Adrenal gland (tissue), 12 donors: ENCODE data around the gene TRIML2. TPM values are rescaled to one million over a fixed set of nuclear protein-coding genes. Genes with fewer than 3 reads are reported as not detected.

Source experiments
- DNase-seq, 7 donors: peaks; one replicate each; pipeline ENCODE4 v3.0.0-alpha.2; 2019 to 2020
- H3K27ac ChIP-seq, 5 donors: fragments of 200-600 bp; sonication (generic) in 4 of 5; 1 replicate in 3 of 5; 2 replicates in 2 of 5; pipeline versions ENCODE4 v1.5.1 to v1.8.0; 2016 to 2020; ENCODE audit warnings: mild to moderate bottlenecking in 1 of 5
- H3K27me3 ChIP-seq: fragments of 200-600 bp; 2 replicates; pipeline ENCODE4 v1.8.0; 2021
- H3K36me3 ChIP-seq, 2 donors: fragments of 200-600 bp; replicated peaks in 1 of 2; 1 replicate in 1 of 2; 2 replicates in 1 of 2; pipeline versions ENCODE4 v1.5.1 to v1.8.0; 2018 to 2022
- H3K4me1 ChIP-seq, 2 donors: fragments of 200-600 bp; replicated peaks in 1 of 2; 1 replicate in 1 of 2; 2 replicates in 1 of 2; pipeline versions ENCODE4 v1.5.1 to v1.8.0; 2018 to 2021
- H3K4me3 ChIP-seq, 4 donors: fragments of 200-600 bp; sonication (generic) in 3 of 4; one replicate each; pipeline ENCODE4 v1.5.1; 2016 to 2018
- H3K9me3 ChIP-seq, 3 donors: fragments of 200-600 bp; sonication (generic) in 1 of 3; replicated peaks in 1 of 3; 1 replicate in 2 of 3; 2 replicates in 1 of 3; pipeline versions ENCODE4 v1.5.1 to v1.8.0; 2016 to 2021
- POLR2A ChIP-seq, 2 donors: fragments of 450-650 bp; IDR thresholded peaks; one replicate each; pipeline ENCODE4 v1.6.1; 2017; ENCODE audit warnings: antibody characterized with exemption in 2 of 2, mild to moderate bottlenecking in 2 of 2, moderate library complexity in 1 of 2
- WGBS, 4 donors: extraction: QIAGEN DNeasy Blood & Tissue Kit in 2 of 4; methylation state at CpG; one replicate each; pipeline versions ENCODE4 v1.1.5 to v1.1.7; 2013 to 2017; 5-methylcytosine and 5-hydroxymethylcytosine counted together
- intact Hi-C, 2 donors: fragments of 100-400 bp; cut with DNase I; formaldehyde crosslinking; loops; one replicate each; pipeline versions ENCODE4 v1.14.1 to v1.15.0; 2022 to 2023
- polyA plus RNA-seq, 3 donors: library from polyadenylated mRNA; stranded (reverse); fragments of 200-250 nt in 2 of 3; fragments of 350-450 nt in 1 of 3; fragmentation: Illumina TruSeq in 1 of 3; extraction: RNeasy Lipid Tissue Mini Kit (QIAGEN cat#74804) in 1 of 3; gene quantifications; one replicate each; pipeline ENCODE4 v1.2.3, GENCODE V29; 2013 to 2014
- total RNA-seq, 9 donors: library from RNA; depleted of rRNA in 4 of 9; stranded (reverse); fragments of >200 nt in 4 of 9; fragments of 120-200 nt in 1 of 9; fragmentation: NEBNext Ultra II Directional in 1 of 9; extraction: Animal tissue kit (Norgen Biotek cat#: 25700) in 1 of 9; gene quantifications; one replicate each; pipeline versions ENCODE4 v1.1.0 to v1.2.4, GENCODE V29; 2013 to 2023
- TF ChIP-seq, protein P1 (sequence below), 6 experiments: fragments of 450-650 bp in 4 of 6; fragments of 200-600 bp in 2 of 6; sonication (generic) in 1 of 6; IDR thresholded peaks; 1 replicate in 5 of 6; 2 replicates in 1 of 6; pipeline versions ENCODE4 v1.5.1 to v1.8.0; 2016 to 2021; ENCODE audit warnings: antibody characterized with exemption in 6 of 6, mild to moderate bottlenecking in 2 of 6, moderate library complexity in 1 of 6
- donor health status: healthy with polysubstance abuse.
- donor health status: Bipolar disorder and iron deficiency.
- donor health status: DM: yes; HTN: yes; CAD: no.
- donor health status: DM: no; HTN: no; CAD: no.
- donor health status: DM: no; HTN: no; CAD: no.
- donor health status: DM: yes; HTN: yes; CAD: no.

TRIML2 gene
- total and polyA plus RNA-seq, 12 donors, result 0.11 to 0.51 (median 0.18) TPM; not detected in 6

DNA sequence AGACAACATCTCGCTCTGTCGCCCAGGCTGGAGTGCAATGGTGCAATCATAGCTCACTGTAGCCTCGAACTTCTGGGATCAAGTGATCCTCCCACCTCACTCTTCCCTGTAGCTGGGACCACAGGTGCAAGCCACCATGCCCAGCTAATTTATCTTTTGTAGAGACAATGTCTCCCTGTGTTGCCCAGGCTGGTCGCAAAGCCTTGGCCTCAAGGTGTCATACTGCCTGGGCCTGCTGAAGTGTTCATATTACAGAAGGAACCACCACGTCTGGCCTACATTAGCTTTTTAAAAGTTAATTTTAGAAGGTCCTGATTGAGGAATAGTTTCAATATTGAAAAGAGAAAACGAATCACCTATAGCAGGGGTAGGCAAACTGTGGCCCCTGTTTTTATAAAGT lies 22.5 kb downstream of the TRIML2 start:
- no peak for DNase-seq
- Histone ChIP-seq H3K36me3 (no peaks in the 10 kb centered on the region), H3K9me3 (no peaks in the 10 kb centered on the region), H3K27ac (no peak overlapping the region), H3K4me3 (no peak overlapping the region), H3K4me1 (no peaks in the 10 kb centered on the region), H3K27me3 (no peaks in the 10 kb centered on the region)
- WGBS, 4 donors, result 74 to 90% (median 88%) methylated on average over 6 of the region's 6 CpGs
- TF ChIP-seq, protein P1, sequence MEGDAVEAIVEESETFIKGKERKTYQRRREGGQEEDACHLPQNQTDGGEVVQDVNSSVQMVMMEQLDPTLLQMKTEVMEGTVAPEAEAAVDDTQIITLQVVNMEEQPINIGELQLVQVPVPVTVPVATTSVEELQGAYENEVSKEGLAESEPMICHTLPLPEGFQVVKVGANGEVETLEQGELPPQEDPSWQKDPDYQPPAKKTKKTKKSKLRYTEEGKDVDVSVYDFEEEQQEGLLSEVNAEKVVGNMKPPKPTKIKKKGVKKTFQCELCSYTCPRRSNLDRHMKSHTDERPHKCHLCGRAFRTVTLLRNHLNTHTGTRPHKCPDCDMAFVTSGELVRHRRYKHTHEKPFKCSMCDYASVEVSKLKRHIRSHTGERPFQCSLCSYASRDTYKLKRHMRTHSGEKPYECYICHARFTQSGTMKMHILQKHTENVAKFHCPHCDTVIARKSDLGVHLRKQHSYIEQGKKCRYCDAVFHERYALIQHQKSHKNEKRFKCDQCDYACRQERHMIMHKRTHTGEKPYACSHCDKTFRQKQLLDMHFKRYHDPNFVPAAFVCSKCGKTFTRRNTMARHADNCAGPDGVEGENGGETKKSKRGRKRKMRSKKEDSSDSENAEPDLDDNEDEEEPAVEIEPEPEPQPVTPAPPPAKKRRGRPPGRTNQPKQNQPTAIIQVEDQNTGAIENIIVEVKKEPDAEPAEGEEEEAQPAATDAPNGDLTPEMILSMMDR (IDR thresholded peaks at IDR 0.05), result no peak
- no peak for TF ChIP-seq POLR2A (IDR thresholded peaks at IDR 0.05)
- intact Hi-C loops, result no loop called here

DNA sequence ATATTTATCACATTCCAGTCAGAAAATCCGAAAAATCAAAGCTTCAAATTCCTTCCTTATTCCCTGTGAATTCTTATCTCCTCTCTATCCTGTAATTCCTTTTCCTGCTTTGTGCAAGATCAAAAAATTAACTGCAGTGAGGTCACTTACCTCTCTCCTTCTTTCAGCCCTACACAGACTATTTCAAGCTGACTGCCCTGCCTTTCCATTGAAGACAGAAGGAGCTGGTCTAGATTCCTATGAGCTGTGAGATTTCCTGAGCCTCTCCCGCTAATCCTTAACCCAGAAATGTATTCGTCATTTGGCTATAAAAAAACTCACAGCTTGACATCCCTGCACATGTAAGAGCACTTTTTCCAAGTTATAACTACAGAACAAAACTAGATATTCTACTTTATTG lies 26.6 kb downstream of the TRIML2 start:
- Histone ChIP-seq H3K27me3 (no peaks in the 10 kb centered on the region), H3K4me3 (no peak overlapping the region), H3K36me3 (no peaks in the 10 kb centered on the region), H3K4me1 (no peaks in the 10 kb centered on the region), H3K27ac (no peak overlapping the region), H3K9me3 (no peaks in the 10 kb centered on the region)
- intact Hi-C loops, result no loop called here
- no peak for TF ChIP-seq POLR2A (IDR thresholded peaks at IDR 0.05)
- TF ChIP-seq, protein P1 (IDR thresholded peaks at IDR 0.05), result no peak
- WGBS, 4 donors, result 68 to 83% (median 77%) methylated on average over 3 of the region's 3 CpGs
- DNase-seq, result no peak

DNA sequence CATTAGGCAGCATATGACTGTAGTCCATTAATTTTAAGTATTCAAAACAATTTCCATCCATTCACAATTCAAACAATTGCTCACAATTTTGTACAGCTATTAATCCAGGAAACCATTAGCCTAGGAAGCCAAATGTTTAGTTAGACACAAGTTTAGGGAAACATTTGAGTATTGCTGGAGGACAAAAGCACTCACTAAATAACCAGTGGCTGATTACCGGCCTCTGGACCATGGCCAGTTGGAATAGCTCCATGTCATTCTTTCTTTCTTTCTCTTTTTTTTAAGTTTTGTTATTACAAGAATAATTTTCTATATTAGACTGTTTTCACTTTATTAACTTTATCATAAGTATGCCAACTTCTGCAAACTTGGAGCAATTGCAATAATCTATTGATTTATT lies 31.3 kb downstream of the TRIML2 start:
- Histone ChIP-seq H3K36me3 (no peaks in the 10 kb centered on the region), H3K4me3 (no peak overlapping the region)
- no peak for TF ChIP-seq POLR2A (IDR thresholded peaks at IDR 0.05)
- TF ChIP-seq, protein P1 (IDR thresholded peaks at IDR 0.05), result no peak

DNA sequence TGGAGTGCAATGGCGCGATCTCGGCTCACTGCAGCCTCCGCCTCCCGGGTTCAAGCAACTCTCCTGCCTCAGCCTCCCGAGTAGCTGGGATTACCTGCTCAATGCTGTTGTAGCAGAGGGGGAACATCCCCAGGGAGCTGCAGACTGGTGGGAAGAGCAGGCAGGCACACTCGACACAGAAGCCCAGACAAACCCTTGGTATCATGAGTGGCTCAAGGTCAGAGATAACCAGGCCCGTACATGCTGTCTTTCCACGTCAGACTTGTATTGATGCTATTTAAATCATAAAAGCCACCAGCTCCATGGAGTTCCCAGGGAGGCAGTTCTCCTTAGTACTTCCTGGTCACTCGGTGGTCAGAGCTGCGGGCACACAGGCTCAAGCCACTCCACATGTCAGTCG lies 33.2 kb downstream of the TRIML2 start:
- Histone ChIP-seq H3K36me3 (no peaks in the 10 kb centered on the region), H3K27ac (no peak overlapping the region), H3K4me1 (no peaks in the 10 kb centered on the region), H3K9me3 (no peaks in the 10 kb centered on the region), H3K27me3 (no peaks in the 10 kb centered on the region), H3K4me3 (no peak overlapping the region)
- DNase-seq, result no peak
- WGBS, 4 donors, result 75 to 83% (median 77%) methylated on average over 11 to 12 of the region's 12 CpGs
- intact Hi-C loops, result no loop called here
- TF ChIP-seq, protein P1 (IDR thresholded peaks at IDR 0.05), result no peak
- no peak for TF ChIP-seq POLR2A (IDR thresholded peaks at IDR 0.05)

More for the DNA sequence above, 31.3 kb downstream of the TRIML2 start:
- no peak for DNase-seq
- no peaks in the 10 kb centered on the region for H3K9me3 ChIP-seq
- no peaks in the 10 kb centered on the region for H3K27me3 ChIP-seq
- H3K27ac ChIP-seq, result no peak overlapping the region
- no peaks in the 10 kb centered on the region for H3K4me1 ChIP-seq
- 6 to 33% (median 21%) methylated on average over 1 of the region's 1 CpG for WGBS, 4 donors
- intact Hi-C loops, result no loop called here
